Inferior parietal cortex (tissue), 1 donor: Measurements from ENCODE around the gene HCAR3.

Experiments
- DNase-seq: peaks from one replicate; pipeline ENCODE4 v3.0.0-alpha.2; 2016; ENCODE audit errors: extremely low spot score

HCAR3 gene

GRCh38 chr12:122669397-122670070, 47.1 kb downstream of the HCAR3 start:
- DNase-seq, result no peak

GRCh38 chr12:122668268-122668667, 48.3 kb downstream of the HCAR3 start:
- no peak for DNase-seq

GRCh38 chr12:122665759-122666158, 50.9 kb downstream of the HCAR3 start:
- no peak for DNase-seq

GRCh38 chr12:122665349-122665748, 51.3 kb downstream of the HCAR3 start:
- DNase-seq, result no peak
